HEK293T (cell line): ENCODE data around the gene LSMEM2.

Experiments
- ARNT ChIP-seq: fragments of 450-650 bp; IDR thresholded peaks from 2 replicates; pipeline ENCODE4 v1.6.1; 2017; ENCODE audit warnings: mild to moderate bottlenecking
- BHLHE40 ChIP-seq: fragments of 450-650 bp; IDR thresholded peaks from 2 replicates; pipeline ENCODE4 v1.6.1; 2016; ENCODE audit warnings: mild to moderate bottlenecking, moderate library complexity, borderline replicate concordance
- CTBP1 ChIP-seq: fragments of 450-650 bp; IDR thresholded peaks from 2 replicates; pipeline ENCODE4 v1.6.1; 2016; ENCODE audit warnings: borderline replicate concordance
- ELF4 ChIP-seq: fragments of 450-650 bp; IDR thresholded peaks from 2 replicates; pipeline ENCODE4 v1.6.1; 2017; ENCODE audit warnings: antibody characterized with exemption
- HDGF ChIP-seq: fragments of 450-650 bp; IDR thresholded peaks from 2 replicates; pipeline ENCODE4 v1.6.1; 2017; ENCODE audit warnings: antibody characterized with exemption, borderline replicate concordance
- SP1 ChIP-seq: fragments of 450-650 bp; IDR thresholded peaks from 2 replicates; pipeline ENCODE4 v1.6.1; 2017

DNA sequence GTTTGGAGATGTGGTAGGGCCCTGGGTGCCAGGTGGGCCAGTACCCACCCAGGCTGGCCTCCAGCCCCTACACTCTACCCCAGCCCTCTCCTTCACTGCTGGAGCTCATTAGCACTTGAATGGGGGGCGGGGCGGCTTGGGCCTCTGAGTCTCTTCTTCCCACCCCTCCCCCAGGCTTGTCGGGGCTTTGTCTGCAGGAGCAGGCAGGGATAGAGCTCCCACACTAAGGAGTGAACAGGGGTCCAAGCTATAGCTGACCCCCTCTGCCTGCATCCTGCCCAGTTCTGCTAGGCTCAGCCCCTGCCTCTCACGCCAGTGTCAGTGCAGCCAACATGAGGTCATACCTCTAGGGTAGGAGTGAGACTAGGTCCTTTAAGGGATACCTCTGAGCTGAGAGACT, 37.7 kb upstream of the LSMEM2 start:
- TF ChIP-seq BHLHE40 (no peak), SP1 (no peak), ARNT (no peak), CTBP1 (no peak), HDGF (no peak), ELF4 (no peak)
